HepG2 (cell line): ENCODE data around the gene NFE2L1.

Experiments used
- PHB2 ChIP-seq: fragments of 450-650 bp; IDR thresholded peaks from 2 replicates; pipeline ENCODE4 v1.6.1; 2018; ENCODE audit not compliant: partially characterized antibody
- RFX5 ChIP-seq: IDR thresholded peaks from 2 replicates; pipeline ENCODE4 v1.6.1; 2011; ENCODE audit warnings: low read depth, low read length, improper control_type of control experiment
- TCF7 ChIP-seq: sonication (generic); IDR thresholded peaks from 2 replicates; pipeline ENCODE4 v1.6.1; 2016; ENCODE audit warnings: antibody characterized with exemption, low read depth
- TF ChIP-seq, protein P1 (sequence below): sonication (generic); formaldehyde crosslinking; IDR thresholded peaks from 2 replicates; pipeline ENCODE4 v1.5.0; 2020; ENCODE audit warnings: mild to moderate bottlenecking, missing genetic modification reagents, moderate library complexity
- TF ChIP-seq, protein P2 (sequence below), 2 experiments: sonication (generic) in 1 of 2; formaldehyde crosslinking in 1 of 2; IDR thresholded peaks; 2 replicates each; pipeline versions ENCODE4 v1.5.1 to v1.6.1; 2011 to 2020; ENCODE audit warnings: borderline replicate concordance in 1 of 2, low read depth in 1 of 2, low read length in 1 of 2, mild to moderate bottlenecking in 1 of 2, missing genetic modification reagents in 1 of 2, moderate library complexity in 1 of 2

DNA sequence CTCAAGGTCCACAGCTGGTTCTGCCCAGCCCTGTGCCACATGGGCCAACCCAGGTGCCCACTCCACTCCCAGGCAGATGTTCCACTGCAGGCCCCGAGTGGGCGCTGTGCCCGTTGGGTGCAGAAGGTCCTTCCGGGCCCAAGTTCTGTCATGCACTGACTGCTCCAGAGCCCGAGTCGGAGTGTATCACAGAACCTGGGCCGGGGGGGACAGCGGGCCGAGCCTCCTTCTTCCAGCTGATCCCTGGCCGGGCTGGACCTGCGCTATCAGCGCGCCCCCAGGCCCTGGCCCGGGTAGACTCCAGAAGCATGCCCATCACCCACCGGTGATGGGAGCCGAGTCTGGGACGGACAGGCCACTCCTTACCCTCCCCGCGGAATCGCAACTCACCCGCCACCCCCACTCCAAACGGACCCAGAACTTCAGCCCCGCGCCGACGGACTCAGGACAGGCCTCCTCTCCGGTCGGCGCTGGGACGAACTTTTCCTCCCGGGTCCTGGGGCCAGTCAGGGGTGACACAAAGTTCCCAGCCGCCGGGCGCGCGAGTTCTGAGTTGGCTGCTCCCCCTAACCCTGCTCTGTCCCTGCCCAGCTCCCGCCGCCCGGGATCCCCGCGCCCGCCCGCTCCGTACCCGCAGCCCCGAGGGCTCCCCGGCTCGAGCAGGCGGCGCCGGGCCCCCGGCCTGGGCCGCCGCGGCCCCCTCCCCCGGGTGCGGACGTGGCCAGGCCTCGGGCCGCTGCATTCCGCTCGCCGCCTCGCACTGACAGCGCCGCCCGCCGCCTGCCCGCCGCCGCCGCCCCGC is 10.9 kb upstream of the NFE2L1 start, which contains the start of gene COPZ2:
- TF ChIP-seq PHB2: no peak
- TF ChIP-seq, protein P1, sequence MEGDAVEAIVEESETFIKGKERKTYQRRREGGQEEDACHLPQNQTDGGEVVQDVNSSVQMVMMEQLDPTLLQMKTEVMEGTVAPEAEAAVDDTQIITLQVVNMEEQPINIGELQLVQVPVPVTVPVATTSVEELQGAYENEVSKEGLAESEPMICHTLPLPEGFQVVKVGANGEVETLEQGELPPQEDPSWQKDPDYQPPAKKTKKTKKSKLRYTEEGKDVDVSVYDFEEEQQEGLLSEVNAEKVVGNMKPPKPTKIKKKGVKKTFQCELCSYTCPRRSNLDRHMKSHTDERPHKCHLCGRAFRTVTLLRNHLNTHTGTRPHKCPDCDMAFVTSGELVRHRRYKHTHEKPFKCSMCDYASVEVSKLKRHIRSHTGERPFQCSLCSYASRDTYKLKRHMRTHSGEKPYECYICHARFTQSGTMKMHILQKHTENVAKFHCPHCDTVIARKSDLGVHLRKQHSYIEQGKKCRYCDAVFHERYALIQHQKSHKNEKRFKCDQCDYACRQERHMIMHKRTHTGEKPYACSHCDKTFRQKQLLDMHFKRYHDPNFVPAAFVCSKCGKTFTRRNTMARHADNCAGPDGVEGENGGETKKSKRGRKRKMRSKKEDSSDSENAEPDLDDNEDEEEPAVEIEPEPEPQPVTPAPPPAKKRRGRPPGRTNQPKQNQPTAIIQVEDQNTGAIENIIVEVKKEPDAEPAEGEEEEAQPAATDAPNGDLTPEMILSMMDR (CRISPR knock-in tag): peak; percentile 85
- TF ChIP-seq, protein P2, sequence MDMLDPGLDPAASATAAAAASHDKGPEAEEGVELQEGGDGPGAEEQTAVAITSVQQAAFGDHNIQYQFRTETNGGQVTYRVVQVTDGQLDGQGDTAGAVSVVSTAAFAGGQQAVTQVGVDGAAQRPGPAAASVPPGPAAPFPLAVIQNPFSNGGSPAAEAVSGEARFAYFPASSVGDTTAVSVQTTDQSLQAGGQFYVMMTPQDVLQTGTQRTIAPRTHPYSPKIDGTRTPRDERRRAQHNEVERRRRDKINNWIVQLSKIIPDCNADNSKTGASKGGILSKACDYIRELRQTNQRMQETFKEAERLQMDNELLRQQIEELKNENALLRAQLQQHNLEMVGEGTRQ (IDR thresholded peaks at IDR 0.05; ENCODE audit: low read depth, low read length): no peak
- TF ChIP-seq, protein P2 (CRISPR knock-in tag; IDR thresholded peaks at IDR 0.05; ENCODE audit: borderline replicate concordance): no peak
- TF ChIP-seq RFX5: no peak
- no peak for TF ChIP-seq TCF7
